A549 (cell line): ENCODE measurements around the gene C11orf91. TPM values are rescaled to one million over a fixed set of nuclear protein-coding genes. Genes with fewer than 3 reads are reported as not detected.

Source experiments
- ATAC-seq, 2 experiments: fragments of 200-7000 bp in 1 of 2; fragments of >200 bp in 1 of 2; cut with Nextera tagmentation in 1 of 2; cut with Tn5 transposase in 1 of 2; 3 replicates each; pipeline versions ENCODE4 v1.8.0 to v1.9.1; 2018 to 2020; ENCODE audit warnings: mild to moderate bottlenecking in 1 of 2, moderate library complexity in 1 of 2
- CTCF ChIA-PET: fragments of 300-600 bp; sonication (Branson Sonifier 250); formaldehyde crosslinking; extraction: SDS; loops from one replicate; lab custom pipeline; 2021; ENCODE audit warnings: antibody characterized with exemption, inconsistent platforms; lab: Yijun Ruan, JAX
- POLR2A ChIA-PET: fragments of 350-600 bp; formaldehyde crosslinking; extraction: SDS; loops from one replicate; lab custom pipeline; 2021; ENCODE audit warnings: antibody characterized with exemption, inconsistent platforms; lab: Yijun Ruan, JAX
- DNase-seq, 2 experiments: peaks; one replicate each; pipeline versions ENCODE4 v3.0.0 to v3.0.0-alpha.2; 2011 to 2016; ENCODE audit warnings: low read depth in 1 of 2, low spot score in 1 of 2
- FAIRE-seq: peaks from 2 replicates; lab custom pipeline; 2011; peaks lifted over from hg19 to GRCh38; lab: Jason Lieb, UNC
- H3K27ac ChIP-seq, 2 experiments: fragments of >200 bp; sonication (Bioruptor Twin); formaldehyde crosslinking; 3 replicates each; pipeline ENCODE4 v1.5.1; 2016 to 2017
- H3K4me1 ChIP-seq: fragments of >200 bp; sonication (Bioruptor Twin); formaldehyde crosslinking; 3 replicates; pipeline ENCODE4 v1.6.1; 2016
- H3K4me2 ChIP-seq: fragments of >200 bp; sonication (Bioruptor Twin); formaldehyde crosslinking; 3 replicates; pipeline ENCODE4 v1.6.1; 2016
- H3K4me3 ChIP-seq: fragments of >200 bp; sonication (Bioruptor Twin); formaldehyde crosslinking; 3 replicates; pipeline ENCODE4 v1.5.1; 2016
- H3K9me3 ChIP-seq: fragments of >200 bp; sonication (Bioruptor Twin); formaldehyde crosslinking; 3 replicates; pipeline ENCODE4 v1.6.1; 2016
- CBX8 ChIP-seq: fragments of 200-600 bp; sonication (generic); IDR thresholded peaks from 2 replicates; pipeline ENCODE4 v1.6.1; 2016
- CHD2 ChIP-seq: fragments of 150-350 bp; IDR thresholded peaks from 2 replicates; pipeline ENCODE4 v1.6.1; 2014; ENCODE audit warnings: low read length; ENCODE audit not compliant: partially characterized antibody
- CHD4 ChIP-seq: fragments of 200-600 bp; sonication (generic); IDR thresholded peaks from 2 replicates; pipeline ENCODE4 v1.6.1; 2016; ENCODE audit warnings: antibody characterized with exemption, mild to moderate bottlenecking, borderline replicate concordance
- EHMT2 ChIP-seq: fragments of 200-600 bp; sonication (generic); IDR thresholded peaks from 2 replicates; pipeline ENCODE4 v1.6.1; 2016; ENCODE audit warnings: antibody characterized with exemption, low read depth, mild to moderate bottlenecking, moderate library complexity
- FOSL2 ChIP-seq, 2 experiments: fragments of 450-650 bp in 1 of 2; fragments of >200 bp in 1 of 2; sonication (Bioruptor Twin) in 1 of 2; formaldehyde crosslinking; IDR thresholded peaks; 2 replicates each; pipeline versions ENCODE4 v1.5.0 to v1.6.1; 2016 to 2020; ENCODE audit warnings: mild to moderate bottlenecking in 1 of 2, moderate library complexity in 1 of 2
- HEYL ChIP-seq: fragments of 250-450 bp; sonication (Bioruptor Pico); IDR thresholded peaks from 2 replicates; pipeline ENCODE4 v1.8.0; 2021; ENCODE audit warnings: mild to moderate bottlenecking, moderate library complexity
- HOXB13 ChIP-seq: fragments of 250-450 bp; sonication (Bioruptor Pico); IDR thresholded peaks from 2 replicates; pipeline ENCODE4 v1.5.0; 2020; ENCODE audit warnings: low read depth, mild to moderate bottlenecking, moderate library complexity
- MAZ ChIP-seq: fragments of 150-350 bp; IDR thresholded peaks from 2 replicates; pipeline ENCODE4 v1.6.1; 2014; ENCODE audit warnings: antibody characterized with exemption, low read depth, low read length, borderline replicate concordance
- PHF8 ChIP-seq: fragments of 200-600 bp; sonication (generic); IDR thresholded peaks from 2 replicates; pipeline ENCODE4 v1.6.1; 2016; ENCODE audit warnings: low read depth, mild to moderate bottlenecking, antibody characterized with exemption, moderate library complexity, borderline replicate concordance
- RAD21 ChIP-seq, 2 experiments: fragments of >200 bp in 1 of 2; sonication (Bioruptor Twin) in 1 of 2; formaldehyde crosslinking in 1 of 2; IDR thresholded peaks in 1 of 2; conservative IDR thresholded peaks in 1 of 2; 2 replicates in 1 of 2; 3 replicates in 1 of 2; pipeline ENCODE4 v1.6.1; 2012 to 2018; ENCODE audit warnings: inconsistent platforms in 1 of 2
- RARB ChIP-seq: fragments of 250-450 bp; sonication (Bioruptor Pico); IDR thresholded peaks from 2 replicates; pipeline ENCODE4 v1.8.0; 2021; ENCODE audit warnings: mild to moderate bottlenecking, moderate library complexity
- RCOR1 ChIP-seq: fragments of 150-350 bp; IDR thresholded peaks from 2 replicates; pipeline ENCODE4 v1.6.1; 2014; ENCODE audit warnings: antibody characterized with exemption, low read length, low read depth
- RNF2 ChIP-seq: fragments of 200-600 bp; sonication (generic); IDR thresholded peaks from 2 replicates; pipeline ENCODE4 v1.6.1; 2016; ENCODE audit warnings: low read depth, mild to moderate bottlenecking, antibody characterized with exemption, moderate library complexity, borderline replicate concordance
- SREBF2 ChIP-seq: fragments of 450-650 bp; IDR thresholded peaks from 2 replicates; pipeline ENCODE4 v1.6.1; 2014; ENCODE audit warnings: mild to moderate bottlenecking, moderate library complexity
- TP53 ChIP-seq: fragments of 250-450 bp; sonication (Bioruptor Pico); IDR thresholded peaks from 2 replicates; pipeline ENCODE4 v1.5.0; 2021; ENCODE audit warnings: mild to moderate bottlenecking, moderate library complexity
- ZNF302 ChIP-seq: fragments of 250-450 bp; sonication (Bioruptor Pico); IDR thresholded peaks from 2 replicates; pipeline ENCODE4 v1.9.0; 2021; ENCODE audit warnings: inconsistent platforms, mild to moderate bottlenecking, moderate library complexity
- WGBS: methylation state at CpG from one replicate; pipeline ENCODE4 v1.1.6; 2017; ENCODE audit errors: missing lambda C conversion rate; 5-methylcytosine and 5-hydroxymethylcytosine counted together
- polyA plus RNA-seq, 4 experiments: library from polyadenylated mRNA; depleted of rRNA in 3 of 4; stranded (reverse); fragments of >200 nt; fragmentation: RNase III in 1 of 4; extraction: RNeasy Plus Mini Kit Qiagen cat#74134 plus additional on column Dnase treatment in 1 of 4; gene quantifications; 2 replicates in 3 of 4; 3 replicates in 1 of 4; pipeline ENCODE4 v1.2.3, GENCODE V29; 2011 to 2017
- TF ChIP-seq, protein P1 (sequence below): fragments of 200-600 bp; sonication (generic); IDR thresholded peaks from 2 replicates; pipeline ENCODE4 v1.6.1; 2016; ENCODE audit warnings: antibody characterized with exemption, mild to moderate bottlenecking, moderate library complexity
- TF ChIP-seq, protein P2 (sequence below): IDR thresholded peaks from 2 replicates; pipeline ENCODE4 v1.6.1; 2012
- TF ChIP-seq, protein P3 (sequence below): fragments of 150-350 bp; IDR thresholded peaks from 2 replicates; pipeline ENCODE4 v1.6.1; 2014; ENCODE audit warnings: low read depth, mild to moderate bottlenecking, low read length

The C11orf91 gene
- polyA plus RNA-seq, 2 of the 4 experiments (the other 2 are of a cell fraction) = 0.15 TPM; not detected in 1

DNA sequence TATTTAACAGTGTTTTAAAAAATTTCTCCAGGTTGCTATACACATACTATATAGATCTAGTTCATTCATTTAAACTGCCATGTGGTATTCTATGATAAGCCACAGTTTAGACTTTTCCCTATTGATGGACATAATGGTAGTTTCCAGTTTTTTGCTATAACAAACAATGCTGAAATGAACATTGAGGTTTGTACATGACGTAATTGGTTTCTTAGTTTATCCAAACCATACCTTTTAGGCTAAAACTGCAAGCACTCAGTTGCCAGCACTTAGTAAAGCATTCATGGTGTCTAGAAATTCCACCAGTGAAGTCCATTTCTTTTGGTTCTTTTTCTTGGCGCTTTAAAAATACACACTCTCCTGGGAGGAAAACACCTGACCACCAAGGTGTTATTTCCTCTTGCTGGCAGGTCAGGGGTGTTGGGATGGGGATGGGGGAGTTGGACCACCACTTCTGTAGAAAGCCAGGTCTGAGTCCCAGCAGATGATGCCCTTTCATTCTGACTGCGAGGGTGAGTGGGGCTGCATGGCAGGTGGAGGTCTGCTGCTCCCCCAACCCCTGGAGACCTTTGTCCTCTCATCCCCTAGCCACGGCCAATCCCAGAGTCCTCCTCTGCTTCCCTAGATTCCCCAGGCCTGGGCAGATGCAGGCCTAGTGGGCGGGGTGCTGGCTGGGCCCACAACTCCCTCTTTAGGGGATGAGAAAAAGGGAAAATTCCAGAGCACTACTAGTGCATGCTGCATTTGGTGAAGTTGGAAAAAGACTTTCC is 41.1 kb downstream of the C11orf91 start:
- no peak overlapping the region for H3K27ac ChIP-seq
- DNase-seq = no peak
- H3K4me3 ChIP-seq = no peak overlapping the region
- H3K9me3 ChIP-seq = no peaks in the 10 kb centered on the region
- WGBS = 81% methylated on average over 5 of the region's 5 CpGs
- H3K4me2 ChIP-seq = no peak overlapping the region
- ChIA-PET POLR2A (no interaction called here), CTCF (no interaction called here)
- TF ChIP-seq CBX8 (no peak), TP53 (no peak), ZNF302 (no peak), RAD21 (conservative IDR thresholded peaks at IDR 0.05 in 1 of 2, IDR thresholded peaks at IDR 0.05 in 1 of 2) (no peak), CHD2 (no peak), RARB (CRISPR knock-in tag) (no peak), RNF2 (no peak), MAZ (no peak), SREBF2 (no peak)
- TF ChIP-seq, protein P1, sequence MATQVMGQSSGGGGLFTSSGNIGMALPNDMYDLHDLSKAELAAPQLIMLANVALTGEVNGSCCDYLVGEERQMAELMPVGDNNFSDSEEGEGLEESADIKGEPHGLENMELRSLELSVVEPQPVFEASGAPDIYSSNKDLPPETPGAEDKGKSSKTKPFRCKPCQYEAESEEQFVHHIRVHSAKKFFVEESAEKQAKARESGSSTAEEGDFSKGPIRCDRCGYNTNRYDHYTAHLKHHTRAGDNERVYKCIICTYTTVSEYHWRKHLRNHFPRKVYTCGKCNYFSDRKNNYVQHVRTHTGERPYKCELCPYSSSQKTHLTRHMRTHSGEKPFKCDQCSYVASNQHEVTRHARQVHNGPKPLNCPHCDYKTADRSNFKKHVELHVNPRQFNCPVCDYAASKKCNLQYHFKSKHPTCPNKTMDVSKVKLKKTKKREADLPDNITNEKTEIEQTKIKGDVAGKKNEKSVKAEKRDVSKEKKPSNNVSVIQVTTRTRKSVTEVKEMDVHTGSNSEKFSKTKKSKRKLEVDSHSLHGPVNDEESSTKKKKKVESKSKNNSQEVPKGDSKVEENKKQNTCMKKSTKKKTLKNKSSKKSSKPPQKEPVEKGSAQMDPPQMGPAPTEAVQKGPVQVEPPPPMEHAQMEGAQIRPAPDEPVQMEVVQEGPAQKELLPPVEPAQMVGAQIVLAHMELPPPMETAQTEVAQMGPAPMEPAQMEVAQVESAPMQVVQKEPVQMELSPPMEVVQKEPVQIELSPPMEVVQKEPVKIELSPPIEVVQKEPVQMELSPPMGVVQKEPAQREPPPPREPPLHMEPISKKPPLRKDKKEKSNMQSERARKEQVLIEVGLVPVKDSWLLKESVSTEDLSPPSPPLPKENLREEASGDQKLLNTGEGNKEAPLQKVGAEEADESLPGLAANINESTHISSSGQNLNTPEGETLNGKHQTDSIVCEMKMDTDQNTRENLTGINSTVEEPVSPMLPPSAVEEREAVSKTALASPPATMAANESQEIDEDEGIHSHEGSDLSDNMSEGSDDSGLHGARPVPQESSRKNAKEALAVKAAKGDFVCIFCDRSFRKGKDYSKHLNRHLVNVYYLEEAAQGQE = no peak
- TF ChIP-seq, protein P2, sequence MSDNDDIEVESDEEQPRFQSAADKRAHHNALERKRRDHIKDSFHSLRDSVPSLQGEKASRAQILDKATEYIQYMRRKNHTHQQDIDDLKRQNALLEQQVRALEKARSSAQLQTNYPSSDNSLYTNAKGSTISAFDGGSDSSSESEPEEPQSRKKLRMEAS = no peak
- TF ChIP-seq, all 56 proteins: peak for 0
- no peak for FAIRE-seq
- H3K4me1 ChIP-seq = no peaks in the 10 kb centered on the region
- ATAC-seq = no peak

DNA sequence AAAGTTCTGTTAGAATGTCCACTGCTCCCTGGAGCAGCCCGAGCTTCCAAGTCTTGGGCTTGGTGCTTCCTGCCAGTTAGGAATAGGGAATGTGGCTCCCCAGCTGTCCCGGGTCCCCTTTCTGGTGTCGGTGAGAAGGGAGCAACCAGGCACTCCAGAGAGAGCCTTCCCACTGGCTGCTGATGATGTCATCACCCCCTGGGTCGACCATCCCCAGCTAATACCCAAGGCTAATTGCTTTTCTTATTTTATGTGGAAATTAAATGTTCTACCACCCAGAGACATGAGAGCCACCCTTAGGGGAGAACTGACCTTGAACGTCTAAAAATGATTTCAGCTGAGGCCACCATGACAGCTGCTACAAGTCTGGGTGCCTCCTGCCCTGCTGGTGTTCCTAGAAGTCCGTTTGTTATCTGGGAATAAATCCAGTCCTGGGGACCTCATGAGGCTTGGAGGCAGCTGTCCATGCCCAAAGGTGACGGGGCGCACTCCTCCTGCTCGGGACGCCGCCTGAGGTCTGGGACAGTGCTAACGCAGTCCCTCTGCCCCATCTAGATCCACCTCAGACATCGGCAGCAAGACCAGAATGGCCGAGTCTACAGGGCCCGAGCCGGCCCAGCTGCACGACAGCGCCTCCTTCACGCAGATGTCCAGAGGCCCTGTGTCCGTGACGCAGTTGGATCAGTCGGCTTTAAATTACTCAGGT is 42.3 kb downstream of the C11orf91 start:
- CTCF ChIA-PET = interaction anchor here (0.9 kb wide), 1 partner anchor 30 kb away, joined by 4 read pairs; no protein-coding TSS in a partner anchor
- no peak overlapping the region for H3K27ac ChIP-seq
- H3K9me3 ChIP-seq = no peaks in the 10 kb centered on the region
- ATAC-seq (no peak), DNase-seq (no peak), FAIRE-seq (no peak)
- no peak overlapping the region for H3K4me3 ChIP-seq
- WGBS = 85% methylated on average over 22 of the region's 22 CpGs
- POLR2A ChIA-PET = no interaction called here
- H3K4me2 ChIP-seq = no peak overlapping the region
- no peaks in the 10 kb centered on the region for H3K4me1 ChIP-seq
- TF ChIP-seq HOXB13 (no peak), PHF8 (no peak), HEYL (CRISPR knock-in tag) (no peak), EHMT2 (no peak), RCOR1 (no peak), CHD4 (no peak), FOSL2 (IDR thresholded peaks at IDR 0.05) (no peak), FOSL2 (CRISPR knock-in tag; IDR thresholded peaks at IDR 0.05) (no peak)
- TF ChIP-seq, protein P3, sequence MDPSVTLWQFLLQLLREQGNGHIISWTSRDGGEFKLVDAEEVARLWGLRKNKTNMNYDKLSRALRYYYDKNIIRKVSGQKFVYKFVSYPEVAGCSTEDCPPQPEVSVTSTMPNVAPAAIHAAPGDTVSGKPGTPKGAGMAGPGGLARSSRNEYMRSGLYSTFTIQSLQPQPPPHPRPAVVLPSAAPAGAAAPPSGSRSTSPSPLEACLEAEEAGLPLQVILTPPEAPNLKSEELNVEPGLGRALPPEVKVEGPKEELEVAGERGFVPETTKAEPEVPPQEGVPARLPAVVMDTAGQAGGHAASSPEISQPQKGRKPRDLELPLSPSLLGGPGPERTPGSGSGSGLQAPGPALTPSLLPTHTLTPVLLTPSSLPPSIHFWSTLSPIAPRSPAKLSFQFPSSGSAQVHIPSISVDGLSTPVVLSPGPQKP = no peak
- TF ChIP-seq, protein P2 = no peak
